NCI-H1105 treated with DMSO at 0.1 percent for 48 hours (cell line): ENCODE measurements around the gene SLC30A2.

Experiments used
- DNase-seq: peaks from one replicate; lab custom pipeline; 2025; lab: John Stamatoyannopoulos, UW

Gene SLC30A2

DNA sequence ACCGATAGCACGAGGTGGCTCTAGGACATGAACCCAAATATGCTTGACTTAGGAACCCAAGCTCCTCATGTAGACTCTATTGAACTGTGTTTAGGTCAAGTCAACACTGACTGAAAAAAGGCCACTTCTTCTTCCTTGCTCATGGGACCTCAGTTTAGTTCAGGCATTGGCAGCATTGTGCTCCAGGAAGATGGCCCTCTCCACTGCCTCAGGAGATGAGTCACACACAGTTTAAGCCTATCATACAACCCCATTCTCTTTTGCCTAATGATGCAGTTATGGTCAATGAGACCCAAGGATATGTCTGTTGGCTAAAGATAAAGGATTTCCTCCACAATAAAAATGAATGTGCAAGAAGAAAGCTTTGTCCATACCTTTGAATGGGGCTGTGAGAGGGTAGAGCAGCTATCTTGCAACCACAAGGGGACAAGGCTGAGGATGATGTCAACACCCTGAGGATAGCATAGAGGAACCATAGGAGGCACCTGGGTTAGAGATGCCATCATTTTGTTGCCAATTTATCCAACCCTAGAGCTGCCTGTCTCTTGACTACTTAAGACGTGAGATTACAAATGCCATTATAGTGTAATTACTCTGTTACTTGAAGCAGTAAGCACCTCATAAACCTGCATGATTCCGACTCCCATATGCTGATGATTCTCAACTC, 24.5 kb upstream of the SLC30A2 start:
- DNase-seq: no peak

DNA sequence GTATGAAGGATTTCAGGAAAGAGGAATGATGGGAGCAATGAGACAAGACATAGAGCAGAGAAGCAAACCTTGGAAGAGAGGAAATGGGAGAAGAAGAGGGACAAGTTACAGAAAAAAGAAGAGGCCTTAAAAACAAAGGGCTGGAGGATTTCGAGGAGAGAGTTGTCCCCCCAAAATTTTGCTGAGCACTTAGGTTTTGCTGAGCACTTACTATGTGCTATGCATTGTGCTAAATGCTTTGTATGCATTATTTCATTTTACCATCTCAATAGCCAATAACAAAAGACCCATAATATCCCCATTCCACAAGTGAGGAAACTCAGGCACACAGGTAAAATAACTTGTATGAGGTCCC, 24.0 kb upstream of the SLC30A2 start:
- DNase-seq: no peak

DNA sequence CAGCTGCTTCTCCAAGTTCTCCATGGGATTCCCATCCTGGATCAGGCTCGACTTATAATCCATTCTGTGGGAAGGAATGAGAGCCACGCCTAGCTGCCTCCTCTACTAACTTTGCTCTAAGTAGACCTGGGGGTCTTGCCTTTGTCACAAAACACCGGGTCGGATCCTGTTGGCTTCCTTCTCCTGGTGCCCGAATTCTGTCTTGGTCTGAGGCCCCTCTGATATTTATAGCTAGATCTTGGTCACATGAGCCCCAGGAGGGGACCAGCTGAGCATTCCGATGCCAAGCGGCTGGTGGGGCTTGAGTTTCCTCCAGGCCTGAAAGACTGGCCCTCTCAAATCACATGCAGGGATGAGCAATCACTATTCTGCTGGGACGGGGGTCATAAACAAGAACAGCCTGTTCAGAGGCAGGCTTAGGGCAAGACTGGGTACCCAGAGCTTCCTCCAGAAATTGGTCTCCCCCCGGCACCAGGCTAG, 21.6 kb upstream of the SLC30A2 start, which contains the start of gene TRIM63:
Gene TRIM63 (minus strand): TSS at position 199 of the 480 bp plus-strand sequence. CDS start 136 bp downstream, at position 63.
- DNase-seq: no peak

DNA sequence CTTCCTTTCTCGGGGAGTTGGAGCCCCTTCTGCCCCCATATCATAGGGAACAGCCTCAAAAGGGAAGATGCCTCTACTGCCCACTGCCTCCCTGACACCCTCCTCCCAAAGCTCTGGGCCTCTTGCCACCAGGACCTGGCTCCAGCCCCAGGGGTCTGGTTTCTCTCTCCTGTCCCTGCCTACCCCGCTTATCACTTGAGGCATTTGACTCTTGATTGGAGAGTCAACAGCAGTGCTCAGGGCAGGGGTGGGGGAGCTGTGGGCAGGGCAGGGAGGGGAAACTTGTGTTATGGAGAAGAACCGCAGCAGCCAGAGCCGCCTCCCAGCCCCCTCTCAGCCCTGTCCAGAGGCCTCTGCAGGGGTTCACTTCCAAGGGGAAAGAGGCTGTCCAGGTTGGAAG, 20.9 kb upstream of the SLC30A2 start:
- DNase-seq: no peak

DNA sequence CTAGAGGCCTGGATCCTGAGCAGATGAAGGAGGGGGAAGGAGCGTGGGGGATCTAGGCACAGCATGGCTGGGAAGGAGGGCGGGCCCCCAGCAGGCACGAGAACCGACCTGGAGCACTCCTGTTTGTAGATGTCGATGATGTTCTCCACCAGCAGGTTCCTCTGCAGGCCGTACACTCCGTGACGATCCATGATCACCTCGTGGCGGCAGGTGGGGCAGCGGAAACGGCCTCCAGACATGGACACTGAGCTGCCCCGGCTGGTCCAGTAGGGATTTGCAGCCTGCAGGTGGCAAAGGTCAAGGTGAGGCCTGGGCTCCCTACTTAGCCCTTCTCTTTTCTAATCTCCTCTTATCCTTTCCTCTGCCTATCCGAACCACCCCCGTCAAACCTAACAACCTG, 20.2 kb upstream of the SLC30A2 start:
- DNase-seq: no peak

DNA sequence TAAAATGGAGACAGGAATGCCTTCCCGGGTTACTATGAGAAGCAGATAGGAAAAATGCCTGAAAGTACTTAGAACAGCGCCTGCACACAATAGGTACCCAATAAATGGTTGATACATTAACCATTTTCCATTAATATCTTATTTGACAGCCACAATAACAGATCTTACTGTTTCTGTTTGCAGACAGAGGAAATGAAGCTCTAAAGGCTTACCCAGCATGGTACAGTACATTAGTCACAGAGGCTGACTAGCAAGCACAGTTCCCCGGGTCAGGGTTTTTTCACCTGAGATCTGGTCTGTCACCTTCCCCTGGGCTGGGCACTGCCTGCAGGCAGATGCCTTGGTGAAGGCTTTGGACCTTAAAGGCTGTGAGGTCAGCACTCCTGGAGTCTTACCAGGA, 18.6 kb upstream of the SLC30A2 start:
- no peak for DNase-seq

DNA sequence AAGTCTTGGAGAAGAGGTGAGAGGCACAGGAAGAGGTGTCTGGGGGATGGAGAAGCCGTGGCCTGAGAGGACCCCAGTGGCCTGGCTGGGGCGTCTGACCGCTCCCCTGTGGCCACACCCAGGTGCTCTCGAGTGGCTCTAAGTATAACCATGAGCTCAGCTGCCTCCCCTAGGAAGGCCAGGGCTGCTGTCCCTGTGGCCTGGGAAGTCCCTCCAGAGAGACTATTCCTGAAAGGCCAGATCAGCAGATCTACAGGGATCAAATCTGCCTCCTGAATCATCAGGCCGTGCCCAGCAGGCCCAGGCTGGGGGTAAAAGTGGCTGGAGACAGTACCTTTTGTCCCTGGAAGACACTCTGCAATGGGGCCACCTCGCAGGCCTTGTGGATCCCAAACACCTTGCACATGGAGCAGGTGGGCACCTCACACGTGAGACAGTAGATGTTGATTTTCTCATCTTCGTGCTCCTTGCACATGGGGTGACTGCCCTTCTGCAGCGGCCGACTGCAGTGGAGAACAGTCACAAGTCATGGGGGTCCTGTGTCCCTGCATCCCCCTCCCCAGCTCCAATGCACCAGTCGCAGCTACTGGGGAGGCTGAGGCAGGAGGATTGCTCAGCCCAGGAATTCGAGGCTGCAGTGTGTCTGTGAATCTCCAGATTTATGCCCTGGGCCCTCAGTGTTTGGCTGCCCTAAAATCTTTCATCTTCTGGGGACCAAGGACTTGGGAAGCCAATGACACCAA, 15.1 kb upstream of the SLC30A2 start:
- no peak for DNase-seq

DNA sequence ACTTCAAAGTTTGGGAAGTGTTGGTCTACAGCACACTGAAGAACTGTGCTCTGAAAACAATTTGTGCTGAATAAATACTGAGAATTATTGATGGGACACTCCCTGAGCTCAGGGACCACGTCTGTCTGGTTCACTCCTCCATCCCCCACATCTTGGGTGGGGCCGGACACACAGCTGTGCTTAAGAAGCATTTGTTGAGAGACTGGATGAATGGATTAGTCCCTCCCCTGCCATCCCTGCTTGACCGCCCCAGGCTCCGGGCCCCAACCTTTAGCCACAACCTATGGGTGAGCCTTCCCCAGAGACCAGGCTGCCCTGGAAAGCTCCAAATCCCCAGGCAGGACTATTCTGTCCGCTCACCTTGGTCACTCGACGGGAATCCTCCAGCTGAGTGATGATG, 14.0 kb upstream of the SLC30A2 start:
- no peak for DNase-seq

DNA sequence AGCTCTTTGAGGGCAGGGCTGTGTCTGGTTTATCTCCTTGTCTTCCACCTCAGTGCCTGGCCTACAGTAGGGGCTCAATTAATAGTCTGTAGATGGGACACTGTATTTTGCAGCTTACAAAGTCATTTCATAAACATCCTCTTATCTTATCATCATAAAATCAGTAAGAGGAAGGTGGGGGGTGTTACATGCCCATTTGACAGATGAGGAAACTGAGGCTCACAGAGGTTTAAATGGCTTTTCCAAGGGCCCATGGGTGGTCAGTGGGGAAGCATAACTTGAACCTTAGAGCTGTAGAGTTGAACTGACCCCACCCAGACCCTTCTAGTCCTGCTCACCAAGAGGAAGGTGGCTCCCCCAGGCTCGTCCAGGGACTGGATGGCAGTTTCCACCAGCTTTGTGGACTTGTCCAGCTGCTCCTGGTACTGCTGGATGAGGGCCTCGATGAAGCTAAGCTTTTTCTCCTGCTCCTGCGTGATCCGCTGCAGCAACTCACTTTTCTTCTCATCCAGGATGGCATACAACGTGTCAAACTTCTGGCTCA, 12.2 kb upstream of the SLC30A2 start:
- no peak for DNase-seq

DNA sequence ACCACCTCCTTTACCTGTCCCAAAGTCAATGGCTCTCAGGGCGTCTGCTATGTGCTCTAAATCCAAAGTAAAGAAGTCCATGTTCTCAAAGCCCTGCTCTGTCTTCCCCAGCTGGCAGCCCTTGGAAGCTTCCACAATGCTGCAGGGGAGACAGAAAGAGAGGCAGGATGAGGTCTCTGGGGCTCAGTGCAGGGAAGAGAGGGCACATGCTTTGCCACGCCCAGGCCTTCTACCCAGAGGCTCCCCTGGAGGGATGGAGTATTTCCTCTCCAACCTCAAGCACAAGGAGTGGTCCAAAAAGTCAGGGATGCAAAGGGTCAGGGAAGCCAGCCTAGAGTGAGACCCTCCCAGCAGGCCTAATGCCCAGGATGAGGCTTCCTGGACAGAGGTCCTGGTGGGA, 11.3 kb upstream of the SLC30A2 start:
- DNase-seq: no peak

DNA sequence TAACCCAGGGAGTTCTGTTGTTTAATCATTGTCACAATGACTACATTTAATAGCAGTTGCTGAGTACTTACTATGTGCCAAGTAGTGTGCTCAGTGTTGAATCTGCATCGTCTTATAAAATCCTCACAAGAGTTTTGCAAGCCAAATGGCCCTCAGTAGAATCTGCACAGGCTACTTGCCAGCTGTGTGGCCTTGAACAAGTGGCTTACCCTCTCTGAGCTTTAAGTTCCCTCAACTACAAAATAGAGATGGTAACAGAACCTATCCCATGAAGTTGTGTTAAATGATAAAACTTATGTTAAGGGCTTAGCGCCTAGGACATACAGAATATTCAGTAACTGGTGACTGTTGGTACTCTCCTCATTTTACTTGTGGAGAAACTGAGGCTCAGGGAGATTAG, 9.1 kb upstream of the SLC30A2 start:
- DNase-seq: no peak

DNA sequence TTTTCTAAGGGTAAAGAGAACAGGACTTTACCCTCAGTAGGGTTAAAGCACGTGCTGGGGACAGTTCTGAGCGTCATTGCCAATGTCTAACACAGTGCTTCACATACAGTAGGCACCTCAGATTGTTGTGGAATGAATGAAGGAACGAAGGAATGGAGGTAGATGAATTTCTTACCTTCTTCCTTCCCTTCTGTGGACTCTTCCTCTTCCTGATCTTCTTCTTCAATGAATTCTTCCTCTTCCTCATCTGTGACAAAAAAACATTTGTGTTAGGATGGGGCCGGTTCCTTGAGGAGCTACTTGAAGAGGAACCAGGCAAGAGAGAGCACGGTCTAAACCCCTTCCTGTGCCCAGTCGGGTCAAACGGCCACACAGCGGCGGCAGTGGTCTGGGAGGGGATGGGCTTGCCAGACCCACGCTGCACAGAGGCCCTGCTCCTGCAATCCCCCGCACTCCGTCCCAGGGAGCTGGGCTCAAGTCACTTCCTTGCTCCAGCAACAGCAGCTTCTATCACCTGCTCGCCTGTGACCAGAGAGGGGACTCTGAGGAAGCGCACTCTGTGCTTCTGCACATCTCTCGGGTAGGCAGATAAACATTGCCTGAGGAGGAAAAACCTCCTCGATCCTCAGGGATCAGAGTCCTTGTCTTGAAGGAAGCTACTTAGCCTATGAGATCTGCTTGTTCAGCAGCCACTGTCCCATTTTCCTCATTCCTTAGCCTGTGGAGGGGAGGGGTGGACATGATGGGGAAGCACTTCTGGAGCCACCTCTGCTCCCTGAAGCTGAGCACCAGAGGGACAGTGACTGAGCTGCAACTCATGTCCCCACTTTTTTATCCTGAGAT, 8.0 kb upstream of the SLC30A2 start:
- DNase-seq: no peak

DNA sequence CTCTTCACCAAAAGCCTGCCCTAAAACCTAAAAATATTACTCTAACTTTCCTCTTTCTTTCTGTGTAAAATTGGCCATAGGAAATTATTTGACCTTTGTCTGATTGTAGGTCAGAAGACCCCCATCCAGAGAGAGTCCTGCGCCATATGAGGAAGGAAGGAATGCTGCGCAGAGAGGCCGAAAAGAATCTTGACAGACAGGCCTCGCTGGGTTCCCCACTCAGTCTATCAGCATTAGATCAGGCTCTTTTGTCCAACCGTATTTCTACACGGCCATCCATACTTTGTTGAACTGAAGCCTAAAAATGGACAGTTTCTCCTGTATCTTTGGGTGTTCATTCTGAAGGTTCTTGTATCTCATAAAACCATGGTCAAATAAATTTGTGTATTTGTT, 4.3 kb upstream of the SLC30A2 start:
- DNase-seq: no peak

DNA sequence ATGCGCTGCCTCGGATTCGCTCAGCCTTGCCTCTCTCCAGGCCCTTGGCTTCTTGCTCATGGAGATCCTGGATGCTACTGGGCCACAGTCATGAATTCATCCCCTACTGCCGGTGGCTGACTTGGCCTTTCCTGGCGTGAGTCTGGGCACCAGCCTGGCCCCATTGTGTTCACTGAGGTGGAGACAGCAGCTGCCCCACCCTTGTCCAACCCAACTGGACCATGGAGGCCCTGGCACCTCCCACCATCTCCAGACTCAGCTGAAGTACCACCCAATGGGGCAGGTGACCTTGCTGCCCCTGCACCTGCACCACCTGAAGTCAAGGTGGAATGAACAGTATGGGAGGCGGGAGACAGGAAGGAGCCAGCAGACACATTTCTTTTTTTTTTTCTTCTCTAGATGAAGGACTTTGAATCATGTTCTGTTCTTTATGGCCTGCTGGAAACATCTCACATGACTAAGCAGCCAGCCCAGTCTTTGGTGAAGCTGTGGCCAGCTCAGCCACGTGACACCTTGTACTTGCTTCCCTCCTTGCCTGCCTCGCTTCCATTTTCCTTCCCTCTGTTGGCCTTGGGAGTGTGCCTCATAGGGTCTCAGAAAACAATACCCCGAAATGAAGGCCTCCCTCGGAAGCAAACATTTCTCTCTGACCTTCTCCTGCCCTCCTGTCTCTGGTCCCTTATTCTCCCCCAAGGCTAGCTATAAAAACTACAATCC, 3.8 kb upstream of the SLC30A2 start:
- no peak for DNase-seq

DNA sequence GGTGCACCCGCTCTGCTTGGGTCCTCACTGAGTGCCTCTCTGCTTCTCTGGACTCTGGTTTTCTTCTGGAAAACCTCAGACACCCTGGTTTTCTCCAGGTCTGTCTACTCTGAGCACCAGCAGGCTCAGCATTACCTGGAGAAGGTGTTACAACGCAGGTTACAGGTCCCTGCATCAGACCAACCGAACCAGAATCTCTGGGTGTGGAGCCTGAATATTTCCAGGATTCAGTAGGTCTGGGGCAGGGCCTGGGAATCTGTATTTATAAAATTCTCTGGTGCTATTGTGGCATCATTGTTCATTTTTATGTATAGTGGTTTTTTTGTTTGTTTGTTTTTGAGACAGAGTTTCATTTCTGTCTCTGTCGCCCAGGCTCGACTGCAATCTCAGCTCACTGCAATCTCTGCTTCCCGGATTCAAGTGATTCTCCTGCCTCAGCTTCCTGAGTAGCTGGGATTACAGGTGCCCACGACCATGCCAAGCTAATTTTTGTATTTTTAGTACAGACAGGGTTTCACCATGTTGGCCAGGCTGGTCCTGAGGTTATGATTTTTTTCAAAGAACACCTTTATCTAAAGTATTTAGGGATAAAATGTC, 1.5 kb upstream of the SLC30A2 start:
- no peak for DNase-seq

DNA sequence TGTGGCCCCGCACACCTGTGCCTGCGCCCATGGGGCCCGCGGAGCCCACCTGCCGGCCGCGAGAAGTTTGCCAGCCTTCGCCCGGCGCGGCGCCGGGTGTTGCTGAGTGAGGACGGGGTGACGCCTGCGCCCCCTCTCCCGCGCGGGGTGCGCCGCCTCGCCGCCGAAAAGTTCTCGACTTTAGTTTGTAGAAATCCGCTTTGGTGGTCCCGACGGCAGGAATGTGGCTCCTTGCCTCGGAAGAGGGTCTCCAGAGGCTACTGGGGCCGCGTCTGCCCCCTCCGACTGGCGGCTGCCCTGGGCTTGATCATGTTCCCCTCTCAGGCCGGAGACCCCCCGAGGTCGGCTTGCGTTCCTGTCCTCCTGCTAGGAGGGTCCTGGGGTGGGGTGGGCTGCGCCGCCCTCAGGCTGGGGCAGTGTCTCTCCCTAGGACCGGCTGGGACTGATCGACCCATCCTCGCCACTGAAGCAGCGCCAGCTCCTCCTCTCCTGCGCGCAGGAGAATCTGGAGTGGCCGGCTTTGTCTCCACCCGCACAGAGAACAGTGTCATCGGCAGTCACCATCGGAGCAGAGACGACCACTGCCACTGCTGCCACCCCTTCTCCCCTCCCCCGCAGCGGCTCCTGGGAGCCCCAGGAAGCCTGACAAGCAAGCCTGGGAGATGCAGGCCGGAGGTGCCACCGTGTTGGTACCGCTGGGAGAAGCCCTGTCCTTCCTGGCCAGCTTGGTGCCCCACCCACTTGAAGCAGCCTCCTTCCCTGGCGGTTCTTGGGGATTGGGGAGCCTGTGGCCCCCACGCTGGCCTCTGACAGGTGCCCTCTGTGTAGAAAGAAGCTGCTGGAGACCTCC, 553 bp upstream of the SLC30A2 start:
- DNase-seq: no peak

DNA sequence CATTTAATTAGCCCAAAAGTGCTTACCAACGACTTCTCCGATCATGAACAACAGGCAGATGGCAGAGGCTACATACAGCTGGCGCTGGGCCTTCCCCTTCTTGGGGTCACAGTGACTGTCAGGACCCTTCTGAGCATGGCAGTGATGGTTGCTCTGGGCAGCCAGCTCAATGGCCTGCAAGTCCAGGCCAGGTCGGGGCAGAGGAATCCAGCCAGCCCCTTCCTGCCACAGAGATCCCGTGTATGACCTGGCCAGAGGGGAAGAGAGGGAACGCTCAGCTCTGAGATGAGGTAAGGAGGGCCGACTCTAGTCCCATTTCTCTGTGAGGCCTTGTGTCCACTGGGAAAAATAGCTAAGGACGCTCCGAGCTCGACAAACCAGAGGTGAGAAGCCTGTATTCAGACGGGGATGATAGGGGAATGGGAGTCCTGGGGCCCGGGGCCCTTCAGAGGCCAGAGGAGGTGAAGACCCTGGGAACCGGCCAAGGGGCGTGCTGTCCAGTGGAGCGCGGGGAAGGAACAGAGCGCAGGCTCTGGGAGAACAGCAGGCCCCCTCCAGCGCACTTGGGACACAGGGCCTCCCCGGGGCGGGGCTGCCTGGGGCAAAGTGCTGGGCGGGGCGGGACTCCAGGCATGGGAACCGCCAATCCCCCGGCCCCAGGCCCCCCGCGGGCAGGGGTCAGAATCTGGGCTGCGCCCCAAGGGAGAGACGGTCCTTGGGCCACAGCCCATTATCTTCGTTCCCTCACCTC, 772 bp downstream of the SLC30A2 start:
- DNase-seq: no peak

DNA sequence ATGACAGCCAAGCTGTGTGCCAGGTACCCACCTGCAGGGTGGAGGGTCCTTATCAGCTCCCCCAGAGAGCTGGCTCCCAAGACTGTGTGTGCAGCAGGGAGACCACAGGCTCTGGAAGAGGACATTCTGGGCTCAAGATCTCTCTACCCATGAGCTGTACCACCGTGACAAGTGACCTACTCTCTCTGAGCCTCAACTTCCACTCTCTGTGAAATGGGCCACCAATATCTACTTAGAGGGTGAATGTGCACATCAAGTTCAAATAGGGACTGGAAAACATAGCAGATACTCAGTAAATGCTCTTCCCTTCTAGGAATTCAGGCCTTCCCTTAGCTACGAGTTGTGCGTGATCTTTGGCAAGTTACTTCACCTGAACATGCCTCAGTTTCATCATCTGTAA, 1.5 kb downstream of the SLC30A2 start:
- no peak for DNase-seq

DNA sequence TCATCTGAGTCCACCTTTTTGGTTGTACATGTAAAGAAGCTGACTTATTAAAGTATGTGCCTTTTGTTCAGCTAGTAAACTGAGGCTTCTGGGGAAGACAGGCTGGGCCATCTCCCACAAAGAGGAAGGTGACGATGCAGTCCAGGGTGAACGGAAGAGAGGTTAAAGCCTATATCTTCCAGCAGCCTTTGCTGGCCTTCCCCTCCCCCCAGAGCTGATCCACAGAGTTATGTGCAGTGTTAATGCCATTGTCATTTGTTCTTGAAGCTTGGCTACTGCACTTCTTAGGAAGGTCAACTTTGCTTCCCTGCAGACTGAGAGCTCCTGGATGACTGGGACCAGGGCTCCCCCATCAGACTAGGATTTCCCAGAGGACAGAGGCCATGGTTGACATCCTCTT, 2.2 kb downstream of the SLC30A2 start:
- DNase-seq: no peak

DNA sequence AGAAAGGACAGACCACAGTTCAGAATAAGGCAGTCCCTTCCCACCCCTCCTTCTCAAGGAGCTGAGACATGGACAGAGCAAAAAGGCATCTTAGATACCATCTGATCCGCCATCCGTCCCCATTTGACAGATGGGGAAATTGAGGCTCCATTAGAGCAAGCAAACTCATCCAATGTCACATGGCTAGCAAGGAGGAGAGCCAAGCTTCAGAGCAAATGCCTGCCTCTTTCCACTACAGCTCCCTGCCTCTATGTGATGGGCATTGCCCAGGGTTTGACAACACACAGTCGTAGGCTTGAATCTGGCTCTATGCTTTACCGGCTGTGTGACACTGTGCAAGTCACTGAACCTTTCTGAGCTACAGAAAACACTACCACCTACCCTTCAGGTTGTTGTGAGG, 3.9 kb downstream of the SLC30A2 start:
- no peak for DNase-seq
